Limb (tissue), 2 donors: Measurements from ENCODE around the gene SLC16A2.

Experiments used
- DNase-seq, 2 donors: peaks; one replicate each; pipeline ENCODE4 v3.0.0-alpha.2; 2016; ENCODE audit errors: extremely low spot score in 2 of 2

Gene SLC16A2

GRCh38 chrX:74535408-74536151, 114.3 kb downstream of the SLC16A2 start:
- peak; percentile 74 to 75 for DNase-seq

- peak; percentile 76 to 85 for DNase-seq
Observed at GRCh38 chrX:74536152-74536831, 115.0 kb downstream of the SLC16A2 start.

- DNase-seq: peak in 1 of 2 donors; percentile 16
Observed at GRCh38 chrX:74536832-74537371, 115.6 kb downstream of the SLC16A2 start.

- no peak for DNase-seq
Observed at GRCh38 chrX:74540635-74541249, 119.4 kb downstream of the SLC16A2 start.

GRCh38 chrX:74545880-74546523, 124.7 kb downstream of the SLC16A2 start:
- DNase-seq: no peak

GRCh38 chrX:74546984-74547383, 125.7 kb downstream of the SLC16A2 start:
- DNase-seq: no peak

GRCh38 chrX:74550295-74550802, 129.1 kb downstream of the SLC16A2 start:
- DNase-seq: peak; percentile 73 to 88

- no peak for DNase-seq
Observed at GRCh38 chrX:74551934-74552333, 130.6 kb downstream of the SLC16A2 start.

- DNase-seq: no peak
Observed at GRCh38 chrX:74557378-74557777, 136.1 kb downstream of the SLC16A2 start.

- no peak for DNase-seq
Observed at GRCh38 chrX:74578137-74578536, 156.8 kb downstream of the SLC16A2 start.

GRCh38 chrX:74579597-74580198, 158.4 kb downstream of the SLC16A2 start:
- DNase-seq: peak; percentile 9 to 18
